Measurements from ENCODE around the gene CCDC182. TPM values are rescaled to one million over a fixed set of nuclear protein-coding genes. Genes with fewer than 3 reads are reported as not detected.

CCDC182 gene
- total RNA-seq, 1 experiment from 2014 or later, result not detected

DNA sequence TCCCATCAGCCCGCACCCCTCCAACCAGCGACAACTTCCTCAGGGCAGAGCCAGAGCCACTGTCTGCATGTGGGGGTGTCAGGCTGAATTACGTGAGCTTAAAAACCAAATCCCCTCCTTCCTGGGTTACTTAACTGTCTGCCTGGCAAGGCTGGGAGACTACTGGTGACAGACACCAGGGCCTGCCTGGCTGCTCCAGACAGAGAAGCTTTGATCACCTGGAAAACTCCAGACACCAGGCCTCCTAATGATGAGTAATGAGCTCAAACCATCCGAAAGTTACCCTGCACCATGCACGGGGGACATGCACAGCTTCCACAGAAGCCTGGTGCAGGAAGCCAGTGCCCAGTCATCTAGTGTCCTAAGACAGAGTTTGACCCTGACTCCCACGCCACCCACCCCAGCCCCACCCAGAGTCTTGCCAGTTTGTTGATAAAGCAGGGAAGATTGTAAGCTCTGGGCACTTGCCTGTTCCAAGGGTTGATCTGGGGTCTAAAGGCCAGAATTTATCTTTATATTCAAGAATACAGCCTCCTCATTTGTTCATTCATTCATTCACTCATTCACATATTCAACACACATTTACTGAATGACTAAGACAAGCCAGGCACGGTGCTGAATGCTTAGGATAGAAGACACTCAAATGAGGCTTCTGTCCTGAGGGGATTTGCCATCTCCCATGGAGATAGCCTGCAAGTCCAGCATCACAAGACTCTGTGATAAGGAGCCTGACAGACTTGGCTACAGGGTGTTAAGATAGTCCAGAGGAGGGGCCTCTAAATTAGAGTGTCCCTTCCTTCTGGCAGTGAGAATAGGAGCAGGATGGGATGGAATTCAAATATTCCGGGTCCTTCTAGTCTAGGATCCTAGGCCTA is 7.2 kb upstream of the CCDC182 start:
- intact Hi-C loops (cut with micrococcal nuclease; ENCODE audit: unreplicated experiment), result loop anchor here (10.0 kb wide), 1 partner anchor 363 kb away; no protein-coding TSS in a partner anchor
- no TSS peak for BruUV-seq (replicated peaks)
- Histone ChIP-seq H3K27ac (ENCODE audit: low read depth, low read length, poor library complexity, severe bottlenecking) (no peak overlapping the region), H3K4me1 (ENCODE audit: insufficient read depth, low read length, poor library complexity, severe bottlenecking) (no peaks in the 10 kb centered on the region), H3K27me3 (replicated peaks; ENCODE audit: insufficient read depth, low read depth, low read length, poor library complexity) (no peaks in the 10 kb centered on the region), H3K4me3 (ENCODE audit: low read depth, low read length, poor library complexity, severe bottlenecking) (no peak overlapping the region), H3K36me3 (ENCODE audit: insufficient read depth, low read length, poor library complexity, severe bottlenecking) (no peaks in the 10 kb centered on the region), H3K9me3 (ENCODE audit: low read depth, low read length, poor library complexity, severe bottlenecking) (no peaks in the 10 kb centered on the region)
- CTCF ChIA-PET, result interaction anchor here (0.6 kb wide), 1 partner anchor 345 kb away, joined by 5 read pairs; no protein-coding TSS in a partner anchor
- no peak for DNase-seq (ENCODE audit: low spot score)
- TF ChIP-seq EZH2 (IDR thresholded peaks at IDR 0.05; ENCODE audit: borderline replicate concordance, low read depth, low read length, poor library complexity, severe bottlenecking), result no peak
- TF ChIP-seq, protein P1, sequence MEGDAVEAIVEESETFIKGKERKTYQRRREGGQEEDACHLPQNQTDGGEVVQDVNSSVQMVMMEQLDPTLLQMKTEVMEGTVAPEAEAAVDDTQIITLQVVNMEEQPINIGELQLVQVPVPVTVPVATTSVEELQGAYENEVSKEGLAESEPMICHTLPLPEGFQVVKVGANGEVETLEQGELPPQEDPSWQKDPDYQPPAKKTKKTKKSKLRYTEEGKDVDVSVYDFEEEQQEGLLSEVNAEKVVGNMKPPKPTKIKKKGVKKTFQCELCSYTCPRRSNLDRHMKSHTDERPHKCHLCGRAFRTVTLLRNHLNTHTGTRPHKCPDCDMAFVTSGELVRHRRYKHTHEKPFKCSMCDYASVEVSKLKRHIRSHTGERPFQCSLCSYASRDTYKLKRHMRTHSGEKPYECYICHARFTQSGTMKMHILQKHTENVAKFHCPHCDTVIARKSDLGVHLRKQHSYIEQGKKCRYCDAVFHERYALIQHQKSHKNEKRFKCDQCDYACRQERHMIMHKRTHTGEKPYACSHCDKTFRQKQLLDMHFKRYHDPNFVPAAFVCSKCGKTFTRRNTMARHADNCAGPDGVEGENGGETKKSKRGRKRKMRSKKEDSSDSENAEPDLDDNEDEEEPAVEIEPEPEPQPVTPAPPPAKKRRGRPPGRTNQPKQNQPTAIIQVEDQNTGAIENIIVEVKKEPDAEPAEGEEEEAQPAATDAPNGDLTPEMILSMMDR (conservative IDR thresholded peaks at IDR 0.05; ENCODE audit: low read depth, low read length), result no peak
- POLR2A ChIA-PET (ENCODE audit: low non-redundant PET), result no interaction called here

DNA sequence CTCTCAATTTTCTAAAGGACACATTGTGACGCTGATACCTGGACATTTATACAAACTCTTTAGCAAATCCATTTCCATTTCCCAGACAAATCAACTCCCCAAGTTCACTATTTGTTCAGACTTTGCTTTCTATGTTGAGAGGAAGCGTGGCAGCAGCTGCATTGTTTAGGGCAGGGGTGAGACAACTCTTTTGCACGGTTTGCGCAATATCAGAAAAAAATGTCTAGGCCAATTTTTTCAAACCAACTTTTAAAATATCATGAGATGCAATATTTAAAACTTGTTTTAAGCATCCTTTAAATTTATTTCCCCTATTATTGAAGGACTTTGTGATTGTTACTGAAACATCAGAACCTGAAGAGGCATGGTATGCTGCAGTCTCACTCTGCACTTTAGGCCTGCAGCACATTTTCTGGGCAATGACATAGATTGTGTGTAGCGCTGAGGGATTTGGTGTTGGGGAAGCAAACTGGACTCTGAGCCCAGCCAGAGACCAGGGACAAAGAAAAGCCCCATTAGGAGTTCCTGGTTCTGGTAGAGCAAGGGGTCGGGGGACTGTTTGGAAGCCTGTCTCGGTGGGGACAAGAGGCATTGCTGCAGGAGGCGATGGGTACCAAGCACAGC is 6.4 kb upstream of the CCDC182 start:
- intact Hi-C loops (cut with micrococcal nuclease; ENCODE audit: unreplicated experiment), result loop anchor here (10.0 kb wide), 1 partner anchor 363 kb away; no protein-coding TSS in a partner anchor
- no peak for DNase-seq (ENCODE audit: low spot score)
- ChIA-PET CTCF (no interaction called here), POLR2A (ENCODE audit: low non-redundant PET) (no interaction called here)
- no TSS peak for BruUV-seq (replicated peaks)
- Histone ChIP-seq H3K4me1 (ENCODE audit: insufficient read depth, low read length, poor library complexity, severe bottlenecking) (no peaks in the 10 kb centered on the region), H3K27me3 (replicated peaks; ENCODE audit: insufficient read depth, low read depth, low read length, poor library complexity) (no peaks in the 10 kb centered on the region), H3K27ac (ENCODE audit: low read depth, low read length, poor library complexity, severe bottlenecking) (no peak overlapping the region), H3K4me3 (ENCODE audit: low read depth, low read length, poor library complexity, severe bottlenecking) (no peak overlapping the region), H3K9me3 (ENCODE audit: low read depth, low read length, poor library complexity, severe bottlenecking) (no peaks in the 10 kb centered on the region), H3K36me3 (ENCODE audit: insufficient read depth, low read length, poor library complexity, severe bottlenecking) (no peaks in the 10 kb centered on the region)
- TF ChIP-seq, protein P1 (conservative IDR thresholded peaks at IDR 0.05; ENCODE audit: low read depth, low read length), result no peak
- TF ChIP-seq EZH2 (IDR thresholded peaks at IDR 0.05; ENCODE audit: borderline replicate concordance, low read depth, low read length, poor library complexity, severe bottlenecking), result no peak

DNA sequence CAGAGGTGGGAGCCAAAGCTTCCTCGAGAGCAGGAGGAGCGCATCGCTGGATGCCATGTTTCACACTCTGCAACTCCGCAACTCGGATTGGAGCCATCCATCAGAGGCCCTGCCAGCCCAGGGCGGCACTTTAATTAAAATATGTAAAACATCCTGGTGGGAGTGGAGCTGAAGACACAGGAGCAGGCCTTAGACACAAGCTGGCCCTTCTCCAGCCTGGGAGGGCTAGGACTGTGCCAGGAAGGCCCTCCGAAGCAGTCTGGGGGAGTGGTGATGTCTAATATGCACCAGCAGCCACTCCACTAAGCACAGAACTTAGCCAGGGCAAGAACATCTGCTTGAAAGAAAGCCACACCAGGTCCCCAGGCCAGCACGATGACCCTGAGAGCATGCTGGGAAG is 5.8 kb upstream of the CCDC182 start:
- intact Hi-C loops (cut with micrococcal nuclease; ENCODE audit: unreplicated experiment), result loop anchor here (10.0 kb wide), 1 partner anchor 364 kb away; no protein-coding TSS in a partner anchor
- no TSS peak for BruUV-seq (replicated peaks)
- POLR2A ChIA-PET (ENCODE audit: low non-redundant PET), result no interaction called here

More for the DNA sequence above, 5.8 kb upstream of the CCDC182 start:
- no peak overlapping the region for H3K27ac ChIP-seq (ENCODE audit: low read depth, low read length, poor library complexity, severe bottlenecking)
- TF ChIP-seq, protein P1 (conservative IDR thresholded peaks at IDR 0.05; ENCODE audit: low read depth, low read length), result no peak
- TF ChIP-seq EZH2 (IDR thresholded peaks at IDR 0.05; ENCODE audit: borderline replicate concordance, low read depth, low read length, poor library complexity, severe bottlenecking), result no peak
- no peaks in the 10 kb centered on the region for H3K27me3 ChIP-seq (replicated peaks; ENCODE audit: insufficient read depth, low read depth, low read length, poor library complexity)
- no peaks in the 10 kb centered on the region for H3K9me3 ChIP-seq (ENCODE audit: low read depth, low read length, poor library complexity, severe bottlenecking)
- DNase-seq (ENCODE audit: low spot score), result no peak
- H3K4me3 ChIP-seq (ENCODE audit: low read depth, low read length, poor library complexity, severe bottlenecking), result no peak overlapping the region
- H3K4me1 ChIP-seq (ENCODE audit: insufficient read depth, low read length, poor library complexity, severe bottlenecking), result no peaks in the 10 kb centered on the region
- CTCF ChIA-PET, result no interaction called here
- no peaks in the 10 kb centered on the region for H3K36me3 ChIP-seq (ENCODE audit: insufficient read depth, low read length, poor library complexity, severe bottlenecking)

All from A673 (cell line).